Common myeloid progenitor, CD34-positive (primary cell): ENCODE results near the gene MITF.

ENCODE experiments used
- CTCF ChIA-PET: fragments of 350-600 bp; sonication (Branson Sonifier 250); formaldehyde crosslinking; loops from one replicate; lab custom pipeline; 2021; ENCODE audit warnings: antibody characterized with exemption; lab: Charles Lee
- POLR2A ChIA-PET: fragments of 350-600 bp; sonication (Branson Sonifier 250); formaldehyde crosslinking; loops from one replicate; lab custom pipeline; 2021; ENCODE audit warnings: antibody characterized with exemption; lab: Charles Lee
- DNase-seq, 3 donors: peaks; one replicate each; pipeline versions ENCODE4 v3.0.0 to v3.0.0-alpha.2; 2013
- H3K27ac ChIP-seq, 2 experiments: 1 replicate in 1 of 2; 2 replicates in 1 of 2; pipeline ENCODE4 v1.7.0; 2013; ENCODE audit warnings: inconsistent platforms in 2 of 2, low read length in 2 of 2, mild to moderate bottlenecking in 2 of 2, low read depth in 1 of 2, moderate library complexity in 1 of 2; ENCODE audit not compliant: severe bottlenecking in 2 of 2, insufficient read depth in 1 of 2, poor library complexity in 1 of 2
- H3K27me3 ChIP-seq, 5 experiments: replicated peaks in 2 of 5; 1 replicate in 3 of 5; 2 replicates in 2 of 5; pipeline versions ENCODE4 v1.6.1 to v1.7.0; 2013; ENCODE audit warnings: low read length in 4 of 5, mild to moderate bottlenecking in 2 of 5, moderate library complexity in 2 of 5, inconsistent platforms in 1 of 5; ENCODE audit not compliant: insufficient read depth in 5 of 5, control insufficient read depth in 4 of 5
- H3K36me3 ChIP-seq, 4 experiments: 1 replicate in 2 of 4; 2 replicates in 2 of 4; pipeline versions ENCODE4 v1.6.1 to v1.7.0; 2013; ENCODE audit warnings: low read length in 3 of 4, control low read depth in 1 of 4, mild to moderate bottlenecking in 1 of 4; ENCODE audit not compliant: control insufficient read depth in 4 of 4, insufficient read depth in 4 of 4
- H3K4me1 ChIP-seq, 4 experiments: 1 replicate in 3 of 4; 2 replicates in 1 of 4; pipeline versions ENCODE4 v1.6.1 to v1.7.1; 2013; ENCODE audit warnings: low read length in 3 of 4, mild to moderate bottlenecking in 3 of 4, control low read depth in 1 of 4, inconsistent platforms in 1 of 4, moderate library complexity in 1 of 4; ENCODE audit not compliant: control insufficient read depth in 4 of 4, insufficient read depth in 4 of 4; ENCODE audit errors: control extremely low read depth in 1 of 4
- H3K4me3 ChIP-seq, 7 experiments: 1 replicate in 4 of 7; 2 replicates in 3 of 7; pipeline versions ENCODE4 v1.5.1 to v1.7.0; 2013; ENCODE audit warnings: mild to moderate bottlenecking in 7 of 7, low read length in 6 of 7, moderate library complexity in 6 of 7, inconsistent platforms in 2 of 7, low read depth in 2 of 7, control low read depth in 1 of 7; ENCODE audit not compliant: insufficient read depth in 4 of 7, control insufficient read depth in 1 of 7; ENCODE audit errors: extremely low read depth in 1 of 7
- H3K9me3 ChIP-seq, 5 experiments: 1 replicate in 4 of 5; 2 replicates in 1 of 5; pipeline versions ENCODE4 v1.6.1 to v1.7.1; 2013; ENCODE audit warnings: low read length in 4 of 5, mild to moderate bottlenecking in 2 of 5, inconsistent platforms in 1 of 5, low read depth in 1 of 5, moderate library complexity in 1 of 5; ENCODE audit not compliant: control insufficient read depth in 4 of 5, insufficient read depth in 2 of 5; ENCODE audit errors: control extremely low read depth in 1 of 5
- WGBS: methylation state at CpG from one replicate; pipeline ENCODE4 v1.1.5; 2013; ENCODE audit not compliant: insufficient coverage; 5-methylcytosine and 5-hydroxymethylcytosine counted together

Gene MITF

GRCh38 chr3:69697381-69697780 is 41.9 kb upstream of the MITF start:
- 58% methylated on average over 5 of the region's 5 CpGs for WGBS
- Histone ChIP-seq H3K36me3 (no peaks in the 10 kb centered on the region), H3K4me3 (no peak overlapping the region), H3K4me1 (no peaks in the 10 kb centered on the region), H3K27me3 (no peaks in the 10 kb centered on the region), H3K9me3 (peaks cover 0 to 6% (median 2%) of the 10 kb centered on the region in 5 experiments), H3K27ac (no peak overlapping the region)
- ChIA-PET POLR2A (no interaction called here), CTCF (interaction anchor here (0.8 to 1.3 kb wide), 3 partner anchors 25 to 122 kb away, joined by 3 to 4 read pairs (median 3); no protein-coding TSS in a partner anchor)
- no peak for DNase-seq

GRCh38 chr3:69698728-69699127 is 40.5 kb upstream of the MITF start:
- Histone ChIP-seq H3K4me1 (no peaks in the 10 kb centered on the region), H3K4me3 (no peak overlapping the region), H3K27me3 (no peaks in the 10 kb centered on the region), H3K27ac (no peak overlapping the region), H3K36me3 (no peaks in the 10 kb centered on the region), H3K9me3 (peaks cover 0 to 8% (median 6%) of the 10 kb centered on the region in 5 experiments)
- CTCF ChIA-PET, result no interaction called here
- POLR2A ChIA-PET, result no interaction called here
- WGBS, result no CpG with 5 or more reads among the region's 2 CpGs
- DNase-seq, result no peak

GRCh38 chr3:69699183-69699582 is 40.1 kb upstream of the MITF start:
- no CpG with 5 or more reads among the region's 1 CpG for WGBS
- Histone ChIP-seq H3K4me3 (no peak overlapping the region), H3K4me1 (no peaks in the 10 kb centered on the region), H3K36me3 (no peaks in the 10 kb centered on the region), H3K27me3 (no peaks in the 10 kb centered on the region), H3K9me3 (peaks cover 0 to 8% (median 6%) of the 10 kb centered on the region in 5 experiments), H3K27ac (no peak overlapping the region)
- ChIA-PET POLR2A (no interaction called here), CTCF (no interaction called here)
- no peak for DNase-seq

- H3K4me1 ChIP-seq, result no peaks in the 10 kb centered on the region
- H3K27ac ChIP-seq, result no peak overlapping the region
- ChIA-PET CTCF (no interaction called here), POLR2A (no interaction called here)
- peaks cover 0 to 8% (median 6%) of the 10 kb centered on the region in 5 experiments for H3K9me3 ChIP-seq
- H3K27me3 ChIP-seq, result no peaks in the 10 kb centered on the region
- 100% methylated on average over 1 of the region's 1 CpG for WGBS
- H3K4me3 ChIP-seq, result no peak overlapping the region
- DNase-seq, result no peak
- H3K36me3 ChIP-seq, result no peaks in the 10 kb centered on the region
Observed at GRCh38 chr3:69700949-69701348, 38.3 kb upstream of the MITF start.

- ChIA-PET CTCF (no interaction called here), POLR2A (no interaction called here)
- H3K4me3 ChIP-seq, result no peak overlapping the region
- no peak overlapping the region for H3K27ac ChIP-seq
- 64% methylated on average over 3 of the region's 4 CpGs for WGBS
- no peaks in the 10 kb centered on the region for H3K9me3 ChIP-seq
- H3K4me1 ChIP-seq, result no peaks in the 10 kb centered on the region
- DNase-seq, result no peak
- H3K27me3 ChIP-seq, result no peaks in the 10 kb centered on the region
- no peaks in the 10 kb centered on the region for H3K36me3 ChIP-seq
Observed at GRCh38 chr3:69710153-69710977, 28.9 kb upstream of the MITF start.

GRCh38 chr3:69712269-69712668 is 27.0 kb upstream of the MITF start:
- Histone ChIP-seq H3K9me3 (no peaks in the 10 kb centered on the region), H3K27ac (no peak overlapping the region), H3K36me3 (no peaks in the 10 kb centered on the region), H3K4me1 (no peaks in the 10 kb centered on the region), H3K27me3 (no peaks in the 10 kb centered on the region), H3K4me3 (no peak overlapping the region)
- CTCF ChIA-PET, result interaction anchor here (1.8 kb wide), 1 partner anchor 17 kb away, joined by 4 read pairs; no protein-coding TSS in a partner anchor
- POLR2A ChIA-PET, result no interaction called here
- DNase-seq, result no peak
- WGBS, result 80% methylated on average over 1 of the region's 5 CpGs

GRCh38 chr3:69712933-69713332 is 26.3 kb upstream of the MITF start:
- CTCF ChIA-PET, result interaction anchor here (0.8 to 1.8 kb wide), 2 partner anchors 18 to 22 kb away, joined by 3 to 4 read pairs; no protein-coding TSS in a partner anchor
- Histone ChIP-seq H3K27ac (no peak overlapping the region), H3K4me1 (no peaks in the 10 kb centered on the region), H3K27me3 (no peaks in the 10 kb centered on the region), H3K4me3 (no peak overlapping the region), H3K9me3 (no peaks in the 10 kb centered on the region), H3K36me3 (no peaks in the 10 kb centered on the region)
- 92% methylated on average over 3 of the region's 4 CpGs for WGBS
- POLR2A ChIA-PET, result no interaction called here
- DNase-seq, result no peak
